GM12878 (cell line): ENCODE data around the gene SAMD9. TPM values are rescaled to one million over a fixed set of nuclear protein-coding genes. Genes with fewer than 3 reads are reported as not detected.

Source experiments
- ATAC-seq: fragments of 200-7000 bp; cut with Tn5 transposase; 3 replicates; pipeline ENCODE4 v1.9.1; 2020; ENCODE audit warnings: mild to moderate bottlenecking, moderate library complexity
- BruUV-seq: library from RNA; stranded (reverse); fragments of 400-500 nt; replicated peaks from 2 replicates; lab custom pipeline; 2021; lab: Mats Ljungman, UMichigan
- CTCF ChIA-PET: fragments of 300-600 bp; sonication (Branson Sonifier 250); formaldehyde crosslinking; extraction: SDS; loops from one replicate; lab custom pipeline; 2021; ENCODE audit warnings: inconsistent platforms; lab: Yijun Ruan, JAX
- POLR2A ChIA-PET: fragments of 350-600 bp; formaldehyde crosslinking; extraction: SDS; loops from one replicate; lab custom pipeline; 2021; ENCODE audit warnings: inconsistent platforms; lab: Charles Lee
- RAD21 ChIA-PET: fragments of 300-600 bp; sonication (Branson Sonifier 250); formaldehyde crosslinking; loops from one replicate; lab custom pipeline; 2023; ENCODE audit warnings: antibody characterized with exemption; ENCODE audit not compliant: unreplicated experiment; lab: Charles Lee
- SMC1A ChIA-PET: fragments of 300-600 bp; sonication (Branson Sonifier 250); formaldehyde crosslinking; loops from one replicate; lab custom pipeline; 2023; ENCODE audit not compliant: unreplicated experiment, uncharacterized antibody; lab: Charles Lee
- DNase-seq: peaks from one replicate; pipeline ENCODE4 v3.0.0-alpha.2; 2011; ENCODE audit warnings: low read depth, low spot score
- FAIRE-seq: peaks from 3 replicates; lab custom pipeline; 2011; peaks lifted over from hg19 to GRCh38; lab: Jason Lieb, UNC
- H2AFZ ChIP-seq: 2 replicates; pipeline ENCODE4 v1.6.0; 2011; ENCODE audit warnings: low read depth, low read length, control low read depth; ENCODE audit not compliant: control insufficient read depth
- H3K27ac ChIP-seq: 2 replicates; pipeline ENCODE4 v1.5.1; 2011; ENCODE audit warnings: control low read depth; ENCODE audit not compliant: control insufficient read depth, insufficient read depth
- H3K27me3 ChIP-seq, 2 experiments: replicated peaks in 1 of 2; 2 replicates each; pipeline versions ENCODE4 v1.6.0 to v1.6.1; 2011; ENCODE audit warnings: low read length in 1 of 2; ENCODE audit not compliant: control insufficient read depth in 2 of 2, insufficient read depth in 2 of 2
- H3K36me3 ChIP-seq, 2 experiments: 2 replicates each; pipeline ENCODE4 v1.5.1; 2011; ENCODE audit warnings: low read length in 1 of 2; ENCODE audit not compliant: control insufficient read depth in 2 of 2, insufficient read depth in 2 of 2
- H3K4me1 ChIP-seq: 2 replicates; pipeline ENCODE4 v1.6.1; 2011; ENCODE audit warnings: mild to moderate bottlenecking, low read length, moderate library complexity, mixed read lengths; ENCODE audit not compliant: control insufficient read depth, insufficient read depth
- H3K4me2 ChIP-seq: 2 replicates; pipeline ENCODE4 v1.6.0; 2011; ENCODE audit warnings: control low read depth; ENCODE audit not compliant: control insufficient read depth, insufficient read depth
- H3K4me3 ChIP-seq: fragments of 200-600 bp; sonication (generic); 2 replicates; pipeline ENCODE4 v1.5.1; 2016
- H3K79me2 ChIP-seq: 2 replicates; pipeline ENCODE4 v1.6.0; 2011; ENCODE audit warnings: low read length; ENCODE audit not compliant: control insufficient read depth, insufficient read depth
- H3K9ac ChIP-seq: 2 replicates; pipeline ENCODE4 v1.8.0; 2011; ENCODE audit warnings: low read length, control low read depth, mixed read lengths; ENCODE audit not compliant: control insufficient read depth, insufficient read depth
- H3K9me3 ChIP-seq: replicated peaks from 3 replicates; pipeline ENCODE4 v1.5.1; 2011; ENCODE audit warnings: mild to moderate bottlenecking, low read length; ENCODE audit not compliant: control insufficient read depth, insufficient read depth
- H4K20me1 ChIP-seq: 2 replicates; pipeline ENCODE4 v1.6.0; 2011; ENCODE audit not compliant: control insufficient read depth, insufficient read depth
- ASH2L ChIP-seq: fragments of 300-600, 200-600 bp; sonication (generic); IDR thresholded peaks from 2 replicates; pipeline ENCODE4 v1.6.1; 2017; ENCODE audit warnings: low read depth, mild to moderate bottlenecking, borderline replicate concordance
- CHD1 ChIP-seq: IDR thresholded peaks from 2 replicates; pipeline ENCODE4 v1.6.1; 2012; ENCODE audit warnings: low read depth, low read length, improper control_type of control experiment
- CREM ChIP-seq: IDR thresholded peaks from 2 replicates; pipeline ENCODE4 v1.6.1; 2014; ENCODE audit warnings: antibody characterized with exemption, low read depth
- CUX1 ChIP-seq: IDR thresholded peaks from 2 replicates; pipeline ENCODE4 v1.6.1; 2012; ENCODE audit warnings: improper control_type of control experiment, low read depth, low read length; ENCODE audit not compliant: insufficient replicate concordance
- MTA3 ChIP-seq: IDR thresholded peaks from 2 replicates; pipeline ENCODE4 v1.6.1; 2012; ENCODE audit warnings: low read length, inconsistent platforms, borderline replicate concordance
- NFYB ChIP-seq: IDR thresholded peaks from 2 replicates; pipeline ENCODE4 v1.6.1; 2011; ENCODE audit warnings: low read depth, mild to moderate bottlenecking, low read length, improper control_type of control experiment, moderate library complexity; ENCODE audit not compliant: insufficient read depth
- NR2C2 ChIP-seq: IDR thresholded peaks from 2 replicates; pipeline ENCODE4 v1.6.1; 2011; ENCODE audit warnings: borderline replicate concordance, low read depth; ENCODE audit not compliant: control insufficient read depth, insufficient read length
- PAX5 ChIP-seq: IDR thresholded peaks from 2 replicates; pipeline ENCODE4 v1.6.1; 2011; ENCODE audit warnings: low read depth, low read length, borderline replicate concordance
- PRDM15 ChIP-seq: fragments of 450-650 bp; formaldehyde crosslinking; IDR thresholded peaks from 2 replicates; pipeline ENCODE4 v1.4.0; 2020; ENCODE audit warnings: mild to moderate bottlenecking, moderate library complexity
- SMAD1 ChIP-seq: fragments of 450-650 bp; IDR thresholded peaks from 2 replicates; pipeline ENCODE4 v1.6.1; 2018; ENCODE audit warnings: mild to moderate bottlenecking, low read depth; ENCODE audit not compliant: partially characterized antibody
- SMC3 ChIP-seq: IDR thresholded peaks from 2 replicates; pipeline ENCODE4 v1.6.1; 2011; ENCODE audit warnings: low read length, improper control_type of control experiment, borderline replicate concordance
- STAT1 ChIP-seq: fragments of 450-650 bp; conservative IDR thresholded peaks from 2 replicates; pipeline ENCODE4 v1.6.1; 2014; ENCODE audit warnings: antibody characterized with exemption, mild to moderate bottlenecking
- SUPT20H ChIP-seq: IDR thresholded peaks from 2 replicates; pipeline ENCODE4 v1.6.1; 2011; ENCODE audit warnings: low read depth, mild to moderate bottlenecking, low read length, moderate library complexity, borderline replicate concordance; ENCODE audit not compliant: control insufficient read depth
- ZNF274 ChIP-seq: IDR thresholded peaks from one replicate; pipeline ENCODE4 v1.8.0; 2011; ENCODE audit not compliant: insufficient read length, insufficient read depth
- WGBS: methylation state at CpG from one replicate; pipeline ENCODE4 v1.1.6; 2016; ENCODE audit warnings: low lambda C conversion rate; ENCODE audit not compliant: insufficient replicate concordance, insufficient coverage; ENCODE audit errors: missing lambda C conversion rate; 5-methylcytosine and 5-hydroxymethylcytosine counted together
- in situ Hi-C: fragments of 300-500 bp; cut with MboI; formaldehyde crosslinking; loops from 9 replicates; pipeline ENCODE4 v1.14.3; 2018; ENCODE audit warnings: mixed read lengths
- intact Hi-C: fragments of 100-400 bp; cut with micrococcal nuclease; formaldehyde crosslinking; loops from one replicate; pipeline ENCODE4 v1.14.2; 2022; ENCODE audit not compliant: unreplicated experiment
- polyA plus RNA-seq, 11 experiments: library from polyadenylated mRNA; depleted of rRNA in 4 of 11; unstranded in 6 of 11; stranded (reverse) in 5 of 11; fragments of >200 nt; fragmentation: Nextera tagmentation in 4 of 11; fragmentation: Illumina TruSeq in 1 of 11; extraction: Ambion mirVana in 4 of 11; extraction: Trizol in 1 of 11; gene quantifications; 1 replicate in 1 of 11; 2 replicates in 10 of 11; pipeline versions ENCODE4 v1.2.1 to v1.2.3, GENCODE V29; 2011 to 2016; ENCODE audit warnings: inconsistent platforms in 2 of 11, missing spikeins in 2 of 11, low read depth in 1 of 11
- total RNA-seq, 4 experiments: library from RNA; depleted of rRNA in 3 of 4; stranded (reverse); fragments of >200 nt in 3 of 4; fragmentation: Illumina TruSeq in 1 of 4; extraction: Trizol in 1 of 4; gene quantifications; 2 replicates each; pipeline versions ENCODE4 v1.2.1 to v1.2.3, GENCODE V29; 2013 to 2021
- TF ChIP-seq, protein P1 (sequence below): fragments of 450-650 bp; IDR thresholded peaks from 2 replicates; pipeline ENCODE4 v1.6.1; 2017; ENCODE audit warnings: borderline replicate concordance

SAMD9 gene
- total and polyA plus RNA-seq, 10 of the 15 experiments (the other 5 are each of a cell fraction or from before 2014, with no cell fraction given): 6.4 to 37.1 (median 15.1) TPM

GRCh38 chr7:93060025-93060424, 57.8 kb downstream of the SAMD9 start:
- no peak for ATAC-seq
- BruUV-seq: no TSS peak
- H3K79me2 ChIP-seq: no peaks in the 10 kb centered on the region
- RAD21 ChIA-PET: no interaction called here
- H3K4me3 ChIP-seq: no peak overlapping the region
- DNase-seq: no peak
- POLR2A ChIA-PET: no interaction called here
- whole genome bisulfite sequencing: 64% methylated on average over 6 of the region's 6 CpGs
- CTCF ChIA-PET: interaction anchor here (0.7 kb wide), 1 partner anchor 95 kb away, joined by 3 read pairs; no protein-coding TSS in a partner anchor
- H3K4me1 ChIP-seq: no peaks in the 10 kb centered on the region
- SMC1A ChIA-PET: no interaction called here
- FAIRE-seq: no peak
- no peak overlapping the region for H3K9ac ChIP-seq
- no peaks in the 10 kb centered on the region for H3K9me3 ChIP-seq
- H2AFZ ChIP-seq: no peak overlapping the region
- intact Hi-C loops: no loop called here
- H3K36me3 ChIP-seq: no peaks in the 10 kb centered on the region
- H3K4me2 ChIP-seq: no peak overlapping the region
- H3K27me3 ChIP-seq: no peaks in the 10 kb centered on the region
- no peaks in the 10 kb centered on the region for H4K20me1 ChIP-seq
- no peak overlapping the region for H3K27ac ChIP-seq
- in situ Hi-C loops: no loop called here
- TF ChIP-seq SUPT20H (no peak), CHD1 (no peak), SMAD1 (no peak), ASH2L (no peak), PAX5 (no peak), CREM (no peak), SMC3 (no peak), NR2C2 (no peak), MTA3 (no peak), NFYB (no peak), CUX1 (no peak), ZNF274 (no peak), PRDM15 (CRISPR knock-in tag) (no peak), STAT1 (no peak)
- TF ChIP-seq, protein P1, sequence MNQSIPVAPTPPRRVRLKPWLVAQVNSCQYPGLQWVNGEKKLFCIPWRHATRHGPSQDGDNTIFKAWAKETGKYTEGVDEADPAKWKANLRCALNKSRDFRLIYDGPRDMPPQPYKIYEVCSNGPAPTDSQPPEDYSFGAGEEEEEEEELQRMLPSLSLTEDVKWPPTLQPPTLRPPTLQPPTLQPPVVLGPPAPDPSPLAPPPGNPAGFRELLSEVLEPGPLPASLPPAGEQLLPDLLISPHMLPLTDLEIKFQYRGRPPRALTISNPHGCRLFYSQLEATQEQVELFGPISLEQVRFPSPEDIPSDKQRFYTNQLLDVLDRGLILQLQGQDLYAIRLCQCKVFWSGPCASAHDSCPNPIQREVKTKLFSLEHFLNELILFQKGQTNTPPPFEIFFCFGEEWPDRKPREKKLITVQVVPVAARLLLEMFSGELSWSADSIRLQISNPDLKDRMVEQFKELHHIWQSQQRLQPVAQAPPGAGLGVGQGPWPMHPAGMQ: no peak
